ENCODE measurements around the gene APOL1. TPM values are rescaled to one million over a fixed set of nuclear protein-coding genes. Genes with fewer than 3 reads are reported as not detected.

The APOL1 gene
- total RNA-seq, 4 donors from 2014 or later: 0.46 to 4.1 (median 2.0) TPM

Small RNA genes lying within 50 kb of the gene (microRNA-seq; reads per million reads assigned to microRNA genes)
- gene MIR6819 (ENCODE audit: borderline number of aligned reads in 1 of 2, borderline replicate concordance in 2 of 2): 0 to 0.57 reads per million in 2 donors

Other genes starting within 250 kb of the APOL1 start
- gene RBFOX2, start 224.3 kb upstream of the APOL1 start, total RNA-seq: 10 to 100 TPM; 40.9 to 56.5 (median 51.1) TPM
- gene APOL3, start 92.4 kb upstream of the APOL1 start, total RNA-seq: 10 to 100 TPM; 29.5 to 55.9 (median 39.6) TPM
- 1 to 10 TPM; 3.3 to 5.4 (median 4.1) TPM for gene APOL4, start 51.3 kb upstream of the APOL1 start, total RNA-seq
- 10 to 100 TPM; 14.2 to 24.8 (median 20.0) TPM for gene APOL2, start 13.6 kb upstream of the APOL1 start, total RNA-seq
- 100 to 1,000 TPM; 258 to 335 (median 307) TPM for gene MYH9, start 134.8 kb downstream of the APOL1 start, total RNA-seq
- 10 to 100 TPM; 45.6 to 56.7 (median 52.2) TPM for gene TXN2, start 228.5 kb downstream of the APOL1 start, total RNA-seq

Measured in lower leg skin (tissue), 4 donors.